ENCODE results near the gene ANO10. TPM values are rescaled to one million over a fixed set of nuclear protein-coding genes. Genes with fewer than 3 reads are reported as not detected.

Gene ANO10
- polyA plus RNA-seq, 1 donor from 2014 or later: 11.1 TPM

GRCh38 chr3:43379343-43379742, 242.5 kb downstream of the ANO10 start:
- no peaks in the 10 kb centered on the region for H3F3A ChIP-seq (ENCODE audit: insufficient read depth, low read length, poor library complexity, severe bottlenecking)
- H3K9me2 ChIP-seq (ENCODE audit: insufficient read depth, low read length): no peaks in the 10 kb centered on the region
- H3K27ac ChIP-seq (ENCODE audit: low read length): no peak overlapping the region
- TF ChIP-seq MXI1 (conservative IDR thresholded peaks at IDR 0.05; ENCODE audit: poor library complexity, severe bottlenecking): no peak
- TF ChIP-seq POLR2AphosphoS5 (IDR thresholded peaks at IDR 0.05): no peak
- no peak for TF ChIP-seq CTCF (IDR thresholded peaks at IDR 0.05; ENCODE audit: poor library complexity, severe bottlenecking)
- no peak for TF ChIP-seq SMC3 (conservative IDR thresholded peaks at IDR 0.05; ENCODE audit: poor library complexity)
- TF ChIP-seq REST (IDR thresholded peaks at IDR 0.05; ENCODE audit: borderline replicate concordance): no peak
- TF ChIP-seq TAF1 (IDR thresholded peaks at IDR 0.05; ENCODE audit: low read depth): no peak
- TF ChIP-seq EP300 (conservative IDR thresholded peaks at IDR 0.05; ENCODE audit: poor library complexity, severe bottlenecking): no peak
- TF ChIP-seq EZH2 (IDR thresholded peaks at IDR 0.05; ENCODE audit: borderline replicate concordance, insufficient read depth, low read length, poor library complexity, severe bottlenecking): no peak
- TF ChIP-seq RAD21 (conservative IDR thresholded peaks at IDR 0.05): no peak
- no peak overlapping the region for H3K9ac ChIP-seq (ENCODE audit: low read length)
- H3K36me3 ChIP-seq (ENCODE audit: insufficient read depth, low read length): no peaks in the 10 kb centered on the region
- H4K20me1 ChIP-seq (ENCODE audit: insufficient read depth): no peaks in the 10 kb centered on the region
- no peak overlapping the region for H2AFZ ChIP-seq (ENCODE audit: low read depth, low read length)
- no peaks in the 10 kb centered on the region for H3K9me3 ChIP-seq (ENCODE audit: low read length)
- H3K4me2 ChIP-seq (ENCODE audit: low read length): no peak overlapping the region
- no peak overlapping the region for H3K4me3 ChIP-seq (ENCODE audit: low read length)
- H3K27me3 ChIP-seq (ENCODE audit: insufficient read depth, low read depth, low read length): no peaks in the 10 kb centered on the region
- no peaks in the 10 kb centered on the region for H3K79me2 ChIP-seq (replicated peaks; ENCODE audit: insufficient read depth, low read length)

- H4K20me1 ChIP-seq (ENCODE audit: insufficient read depth): no peaks in the 10 kb centered on the region
- TF ChIP-seq POLR2AphosphoS5 (IDR thresholded peaks at IDR 0.05) (no peak), TAF1 (IDR thresholded peaks at IDR 0.05; ENCODE audit: low read depth) (no peak), CTCF (IDR thresholded peaks at IDR 0.05; ENCODE audit: poor library complexity, severe bottlenecking) (peak; percentile 35), RAD21 (conservative IDR thresholded peaks at IDR 0.05) (no peak), EP300 (conservative IDR thresholded peaks at IDR 0.05; ENCODE audit: poor library complexity, severe bottlenecking) (no peak), REST (IDR thresholded peaks at IDR 0.05; ENCODE audit: borderline replicate concordance) (no peak)
- no peaks in the 10 kb centered on the region for H3K9me3 ChIP-seq (ENCODE audit: low read length)
- H3F3A ChIP-seq (ENCODE audit: insufficient read depth, low read length, poor library complexity, severe bottlenecking): no peaks in the 10 kb centered on the region
- no peak overlapping the region for H3K4me2 ChIP-seq (ENCODE audit: low read length)
- H3K4me3 ChIP-seq (ENCODE audit: low read length): no peak overlapping the region
- no peaks in the 10 kb centered on the region for H3K79me2 ChIP-seq (replicated peaks; ENCODE audit: insufficient read depth, low read length)
- no peak overlapping the region for H2AFZ ChIP-seq (ENCODE audit: low read depth, low read length)
- H3K9ac ChIP-seq (ENCODE audit: low read length): no peak overlapping the region
- no peaks in the 10 kb centered on the region for H3K36me3 ChIP-seq (ENCODE audit: insufficient read depth, low read length)
- H3K27ac ChIP-seq (ENCODE audit: low read length): no peak overlapping the region
- H3K27me3 ChIP-seq (ENCODE audit: insufficient read depth, low read depth, low read length): no peaks in the 10 kb centered on the region
- H3K9me2 ChIP-seq (ENCODE audit: insufficient read depth, low read length): no peaks in the 10 kb centered on the region
Measured at GRCh38 chr3:43378066-43378935, 243.5 kb downstream of the ANO10 start.

All from neural cell (in vitro differentiated cells).